ENCODE measurements around the gene PIKFYVE. TPM values are rescaled to one million over a fixed set of nuclear protein-coding genes. Genes with fewer than 3 reads are reported as not detected.

PIKFYVE gene
- total and polyA plus RNA-seq, 10 of the 15 experiments (the other 5 are each of a cell fraction or from before 2014, with no cell fraction given), result 5.2 to 41.7 (median 19.6) TPM

DNA sequence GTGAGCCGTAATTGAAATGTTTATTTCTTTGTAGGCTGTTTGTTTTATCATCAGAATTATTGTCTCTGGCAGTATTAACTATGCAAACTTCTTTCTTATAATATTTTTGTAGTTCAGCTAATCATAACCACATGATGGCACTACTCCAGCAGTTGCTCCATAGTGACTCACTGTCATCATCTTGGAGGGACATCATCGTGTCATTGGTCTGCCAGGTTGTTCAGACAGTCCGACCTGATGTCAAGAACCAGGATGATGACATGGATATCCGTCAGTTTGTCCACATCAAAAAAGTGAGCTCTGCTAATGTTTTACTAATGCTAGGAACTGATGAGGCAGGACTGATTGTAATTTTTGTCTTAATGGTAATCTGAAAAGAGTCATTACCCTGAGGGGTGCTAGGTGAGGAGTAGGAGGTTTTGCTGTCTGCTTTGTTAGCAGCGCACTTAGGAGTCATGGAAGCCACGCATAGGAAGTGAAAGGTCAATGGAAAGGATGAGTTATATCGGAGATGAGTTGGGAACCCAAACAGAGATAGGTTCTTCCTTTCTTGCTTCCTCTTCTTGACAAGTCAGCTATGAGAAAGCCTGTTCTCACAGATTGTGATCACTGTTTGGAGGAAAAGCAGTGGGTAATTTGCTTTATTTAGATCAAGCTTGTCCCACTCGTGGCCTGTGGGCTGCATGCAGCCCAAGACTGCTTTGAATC lies 49.2 kb downstream of the PIKFYVE start (continued):
- TF ChIP-seq, protein P1, sequence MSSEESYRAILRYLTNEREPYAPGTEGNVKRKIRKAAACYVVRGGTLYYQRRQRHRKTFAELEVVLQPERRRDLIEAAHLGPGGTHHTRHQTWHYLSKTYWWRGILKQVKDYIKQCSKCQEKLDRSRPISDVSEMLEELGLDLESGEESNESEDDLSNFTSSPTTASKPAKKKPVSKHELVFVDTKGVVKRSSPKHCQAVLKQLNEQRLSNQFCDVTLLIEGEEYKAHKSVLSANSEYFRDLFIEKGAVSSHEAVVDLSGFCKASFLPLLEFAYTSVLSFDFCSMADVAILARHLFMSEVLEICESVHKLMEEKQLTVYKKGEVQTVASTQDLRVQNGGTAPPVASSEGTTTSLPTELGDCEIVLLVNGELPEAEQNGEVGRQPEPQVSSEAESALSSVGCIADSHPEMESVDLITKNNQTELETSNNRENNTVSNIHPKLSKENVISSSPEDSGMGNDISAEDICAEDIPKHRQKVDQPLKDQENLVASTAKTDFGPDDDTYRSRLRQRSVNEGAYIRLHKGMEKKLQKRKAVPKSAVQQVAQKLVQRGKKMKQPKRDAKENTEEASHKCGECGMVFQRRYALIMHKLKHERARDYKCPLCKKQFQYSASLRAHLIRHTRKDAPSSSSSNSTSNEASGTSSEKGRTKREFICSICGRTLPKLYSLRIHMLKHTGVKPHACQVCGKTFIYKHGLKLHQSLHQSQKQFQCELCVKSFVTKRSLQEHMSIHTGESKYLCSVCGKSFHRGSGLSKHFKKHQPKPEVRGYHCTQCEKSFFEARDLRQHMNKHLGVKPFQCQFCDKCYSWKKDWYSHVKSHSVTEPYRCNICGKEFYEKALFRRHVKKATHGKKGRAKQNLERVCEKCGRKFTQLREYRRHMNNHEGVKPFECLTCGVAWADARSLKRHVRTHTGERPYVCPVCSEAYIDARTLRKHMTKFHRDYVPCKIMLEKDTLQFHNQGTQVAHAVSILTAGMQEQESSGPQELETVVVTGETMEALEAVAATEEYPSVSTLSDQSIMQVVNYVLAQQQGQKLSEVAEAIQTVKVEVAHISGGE (CRISPR knock-in tag; IDR thresholded peaks at IDR 0.05), result no peak
- TF ChIP-seq NR2C2 (IDR thresholded peaks at IDR 0.05; ENCODE audit: borderline replicate concordance, control insufficient read depth, insufficient read length, low read depth) (no peak), SIN3A (IDR thresholded peaks at IDR 0.05; ENCODE audit: low read depth, low read length) (no peak), EED (IDR thresholded peaks at IDR 0.05; ENCODE audit: low read depth) (peak; percentile 73; the same call in 1 of the 2 replicates), TCF3 (IDR thresholded peaks at IDR 0.05; ENCODE audit: borderline replicate concordance, insufficient read depth, low read depth, low read length) (no peak), ESRRA (IDR thresholded peaks at IDR 0.05; ENCODE audit: low read length) (no peak), MEF2A (IDR thresholded peaks at IDR 0.05; ENCODE audit: insufficient read depth, low read depth, low read length) (peak; percentile 76; the same call in 1 of the 2 replicates), IKZF2 (IDR thresholded peaks at IDR 0.05) (peak; percentile 85 to 87), JUND (IDR thresholded peaks at IDR 0.05; ENCODE audit: low read depth, low read length) (no peak), POLR2AphosphoS2 (IDR thresholded peaks at IDR 0.05; ENCODE audit: low read depth, low read length) (no peak), ATF7 (IDR thresholded peaks at IDR 0.05; ENCODE audit: low read depth) (peak; percentile 67), PAX8 (IDR thresholded peaks at IDR 0.05) (no peak), IRF4 (IDR thresholded peaks at IDR 0.05; ENCODE audit: low read depth, low read length) (0 out of 2 replicates have a peak, but pooled peaks have one; percentile 46), LARP7 (IDR thresholded peaks at IDR 0.05) (no peak), CHD1 (IDR thresholded peaks at IDR 0.05; ENCODE audit: low read depth, low read length) (no peak), SREBF2 (IDR thresholded peaks at IDR 0.05; ENCODE audit: low read length) (no peak), SMAD1 (IDR thresholded peaks at IDR 0.05; ENCODE audit: low read depth, partially characterized antibody) (peak; percentile 19), ZNF217 (IDR thresholded peaks at IDR 0.05) (peak; percentile 29; the same call in 1 of the 2 replicates), HDAC2 (IDR thresholded peaks at IDR 0.05) (no peak)
- TF ChIP-seq, protein P2, sequence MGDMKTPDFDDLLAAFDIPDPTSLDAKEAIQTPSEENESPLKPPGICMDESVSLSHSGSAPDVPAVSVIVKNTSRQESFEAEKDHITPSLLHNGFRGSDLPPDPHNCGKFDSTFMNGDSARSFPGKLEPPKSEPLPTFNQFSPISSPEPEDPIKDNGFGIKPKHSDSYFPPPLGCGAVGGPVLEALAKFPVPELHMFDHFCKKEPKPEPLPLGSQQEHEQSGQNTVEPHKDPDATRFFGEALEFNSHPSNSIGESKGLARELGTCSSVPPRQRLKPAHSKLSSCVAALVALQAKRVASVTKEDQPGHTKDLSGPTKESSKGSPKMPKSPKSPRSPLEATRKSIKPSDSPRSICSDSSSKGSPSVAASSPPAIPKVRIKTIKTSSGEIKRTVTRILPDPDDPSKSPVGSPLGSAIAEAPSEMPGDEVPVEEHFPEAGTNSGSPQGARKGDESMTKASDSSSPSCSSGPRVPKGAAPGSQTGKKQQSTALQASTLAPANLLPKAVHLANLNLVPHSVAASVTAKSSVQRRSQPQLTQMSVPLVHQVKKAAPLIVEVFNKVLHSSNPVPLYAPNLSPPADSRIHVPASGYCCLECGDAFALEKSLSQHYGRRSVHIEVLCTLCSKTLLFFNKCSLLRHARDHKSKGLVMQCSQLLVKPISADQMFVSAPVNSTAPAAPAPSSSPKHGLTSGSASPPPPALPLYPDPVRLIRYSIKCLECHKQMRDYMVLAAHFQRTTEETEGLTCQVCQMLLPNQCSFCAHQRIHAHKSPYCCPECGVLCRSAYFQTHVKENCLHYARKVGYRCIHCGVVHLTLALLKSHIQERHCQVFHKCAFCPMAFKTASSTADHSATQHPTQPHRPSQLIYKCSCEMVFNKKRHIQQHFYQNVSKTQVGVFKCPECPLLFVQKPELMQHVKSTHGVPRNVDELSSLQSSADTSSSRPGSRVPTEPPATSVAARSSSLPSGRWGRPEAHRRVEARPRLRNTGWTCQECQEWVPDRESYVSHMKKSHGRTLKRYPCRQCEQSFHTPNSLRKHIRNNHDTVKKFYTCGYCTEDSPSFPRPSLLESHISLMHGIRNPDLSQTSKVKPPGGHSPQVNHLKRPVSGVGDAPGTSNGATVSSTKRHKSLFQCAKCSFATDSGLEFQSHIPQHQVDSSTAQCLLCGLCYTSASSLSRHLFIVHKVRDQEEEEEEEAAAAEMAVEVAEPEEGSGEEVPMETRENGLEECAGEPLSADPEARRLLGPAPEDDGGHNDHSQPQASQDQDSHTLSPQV (IDR thresholded peaks at IDR 0.05), result no peak
- TF ChIP-seq, protein P3, sequence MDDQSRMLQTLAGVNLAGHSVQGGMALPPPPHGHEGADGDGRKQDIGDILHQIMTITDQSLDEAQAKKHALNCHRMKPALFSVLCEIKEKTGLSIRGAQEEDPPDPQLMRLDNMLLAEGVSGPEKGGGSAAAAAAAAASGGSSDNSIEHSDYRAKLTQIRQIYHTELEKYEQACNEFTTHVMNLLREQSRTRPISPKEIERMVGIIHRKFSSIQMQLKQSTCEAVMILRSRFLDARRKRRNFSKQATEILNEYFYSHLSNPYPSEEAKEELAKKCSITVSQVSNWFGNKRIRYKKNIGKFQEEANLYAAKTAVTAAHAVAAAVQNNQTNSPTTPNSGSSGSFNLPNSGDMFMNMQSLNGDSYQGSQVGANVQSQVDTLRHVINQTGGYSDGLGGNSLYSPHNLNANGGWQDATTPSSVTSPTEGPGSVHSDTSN (IDR thresholded peaks at IDR 0.05; ENCODE audit: insufficient replicate concordance, low read depth, low read length), result no peak
- TF ChIP-seq, protein P4, sequence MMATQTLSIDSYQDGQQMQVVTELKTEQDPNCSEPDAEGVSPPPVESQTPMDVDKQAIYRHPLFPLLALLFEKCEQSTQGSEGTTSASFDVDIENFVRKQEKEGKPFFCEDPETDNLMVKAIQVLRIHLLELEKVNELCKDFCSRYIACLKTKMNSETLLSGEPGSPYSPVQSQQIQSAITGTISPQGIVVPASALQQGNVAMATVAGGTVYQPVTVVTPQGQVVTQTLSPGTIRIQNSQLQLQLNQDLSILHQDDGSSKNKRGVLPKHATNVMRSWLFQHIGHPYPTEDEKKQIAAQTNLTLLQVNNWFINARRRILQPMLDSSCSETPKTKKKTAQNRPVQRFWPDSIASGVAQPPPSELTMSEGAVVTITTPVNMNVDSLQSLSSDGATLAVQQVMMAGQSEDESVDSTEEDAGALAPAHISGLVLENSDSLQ (IDR thresholded peaks at IDR 0.05), result peak; percentile 32

Data from GM12878 (cell line).